HTR-8/SVneo (cell line): Measurements from ENCODE around the gene ARRDC2.
"Not testable (repeated sequence)": the region's sequence is repeated elsewhere in the genome, so short reads cannot be mapped to it uniquely, and the experiment has no call there.

Experiments
- DNase-seq: peaks from one replicate; pipeline ENCODE4 v3.0.0; 2011; ENCODE audit warnings: low spot score, mixed read lengths; ENCODE audit not compliant: insufficient read length
- FAIRE-seq: peaks from 2 replicates; lab custom pipeline; 2011; peaks lifted over from hg19 to GRCh38; lab: Jason Lieb, UNC

ARRDC2 gene

DNA sequence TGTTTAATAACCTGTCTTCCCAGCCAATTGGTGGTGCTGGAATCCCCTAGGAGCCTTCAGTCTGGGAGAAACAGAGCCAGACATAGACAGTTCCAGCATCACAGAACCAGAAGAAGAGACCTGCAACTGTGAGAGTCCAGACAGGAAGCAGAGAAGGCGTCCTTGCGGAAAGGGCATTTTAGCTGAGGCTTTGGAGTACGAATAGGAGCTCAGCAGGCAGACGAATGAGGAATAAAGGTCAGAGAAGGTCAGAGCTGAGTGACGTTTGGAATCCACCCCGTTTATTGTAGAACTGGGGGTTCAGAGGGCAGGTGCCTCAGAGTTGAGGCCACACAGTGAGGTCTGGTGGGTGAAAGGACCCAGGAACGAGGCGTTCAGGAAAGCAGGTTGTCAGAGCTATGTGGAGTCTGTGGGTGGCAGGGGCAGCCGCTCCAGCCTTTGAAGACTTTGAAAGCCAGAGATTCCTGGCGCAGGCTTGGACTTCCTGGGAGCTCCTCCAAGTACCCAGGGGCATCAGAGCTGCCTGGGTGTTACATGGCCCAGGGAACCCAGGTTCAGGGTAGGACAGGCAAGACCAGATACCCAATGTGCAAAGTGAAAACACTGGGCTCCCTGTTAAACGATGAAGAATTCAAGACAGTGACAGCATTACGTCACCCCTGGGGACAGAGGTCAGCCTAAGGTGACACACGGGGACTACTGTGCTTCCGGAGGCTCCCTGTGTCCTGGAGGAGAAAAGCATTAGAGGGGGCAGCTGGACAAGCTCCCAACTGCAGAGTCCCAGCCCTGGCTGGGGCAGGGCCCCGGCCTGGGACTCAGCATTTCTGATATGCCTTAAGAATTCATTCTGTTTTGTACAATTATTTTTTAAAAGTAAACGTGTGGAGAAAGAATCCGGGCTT lies 5.5 kb downstream of the ARRDC2 start:
- no peak for FAIRE-seq
- DNase-seq = no peak

DNA sequence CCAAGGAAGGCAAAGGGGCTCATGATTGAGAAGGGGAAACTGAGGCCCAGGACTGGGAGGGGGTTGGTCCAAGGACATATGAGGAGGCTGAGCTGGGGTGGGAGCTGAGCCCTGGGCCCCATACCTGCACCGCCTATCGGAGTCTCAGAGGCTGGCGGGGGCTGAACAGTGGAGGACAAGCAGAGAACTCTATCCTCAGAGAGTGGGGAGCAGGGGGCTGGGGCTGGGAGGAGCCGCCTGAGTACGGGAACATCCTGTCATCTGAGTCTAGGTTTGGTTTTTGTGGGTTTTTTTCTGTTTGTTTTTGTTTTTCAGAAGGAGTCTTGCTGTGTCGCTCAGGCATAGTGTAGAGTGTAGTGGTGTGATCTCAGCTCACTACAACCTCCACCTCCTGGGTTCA lies 6.2 kb downstream of the ARRDC2 start:
- DNase-seq (no peak), FAIRE-seq (no peak)

DNA sequence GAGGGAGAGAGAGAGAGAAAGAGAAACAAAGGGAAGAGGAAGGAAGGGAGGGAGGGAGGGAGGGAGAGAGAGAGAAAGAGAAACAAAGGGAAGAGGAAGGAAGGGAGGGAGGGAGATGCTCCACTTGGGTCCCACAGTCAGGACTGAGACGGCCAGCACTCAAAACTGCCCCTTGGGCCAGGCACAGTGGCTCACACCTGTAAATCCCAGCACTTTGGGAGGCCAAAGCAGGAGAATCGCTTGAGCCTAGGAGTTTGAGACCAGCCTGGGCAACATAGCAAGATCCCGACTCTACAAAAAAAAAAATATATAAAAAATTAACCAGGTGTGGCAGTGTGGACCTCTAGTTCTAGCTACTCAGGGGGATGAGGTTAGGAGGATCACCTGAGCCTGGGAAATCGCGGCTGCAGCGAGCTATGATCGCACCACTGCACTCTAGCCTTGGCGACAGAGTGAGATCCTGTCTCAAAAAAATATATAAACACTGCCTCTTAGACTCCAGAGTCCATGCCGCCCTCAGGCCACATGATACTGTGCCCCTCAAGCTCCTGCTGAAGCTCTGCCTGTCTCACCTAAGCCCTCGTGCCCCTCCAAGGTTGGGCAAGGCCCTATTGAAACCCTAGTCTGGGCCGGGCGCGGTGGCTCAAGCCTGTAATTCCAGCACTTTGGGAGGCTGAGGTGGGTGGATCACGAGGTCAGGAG lies 8.4 kb downstream of the ARRDC2 start:
- no peak for FAIRE-seq

GRCh38 chr19:18017275-18018083 lies 9.5 kb downstream of the ARRDC2 start:
- DNase-seq = no peak
- no peak for FAIRE-seq

More for the DNA sequence above, 8.4 kb downstream of the ARRDC2 start:
- no peak for DNase-seq

DNA sequence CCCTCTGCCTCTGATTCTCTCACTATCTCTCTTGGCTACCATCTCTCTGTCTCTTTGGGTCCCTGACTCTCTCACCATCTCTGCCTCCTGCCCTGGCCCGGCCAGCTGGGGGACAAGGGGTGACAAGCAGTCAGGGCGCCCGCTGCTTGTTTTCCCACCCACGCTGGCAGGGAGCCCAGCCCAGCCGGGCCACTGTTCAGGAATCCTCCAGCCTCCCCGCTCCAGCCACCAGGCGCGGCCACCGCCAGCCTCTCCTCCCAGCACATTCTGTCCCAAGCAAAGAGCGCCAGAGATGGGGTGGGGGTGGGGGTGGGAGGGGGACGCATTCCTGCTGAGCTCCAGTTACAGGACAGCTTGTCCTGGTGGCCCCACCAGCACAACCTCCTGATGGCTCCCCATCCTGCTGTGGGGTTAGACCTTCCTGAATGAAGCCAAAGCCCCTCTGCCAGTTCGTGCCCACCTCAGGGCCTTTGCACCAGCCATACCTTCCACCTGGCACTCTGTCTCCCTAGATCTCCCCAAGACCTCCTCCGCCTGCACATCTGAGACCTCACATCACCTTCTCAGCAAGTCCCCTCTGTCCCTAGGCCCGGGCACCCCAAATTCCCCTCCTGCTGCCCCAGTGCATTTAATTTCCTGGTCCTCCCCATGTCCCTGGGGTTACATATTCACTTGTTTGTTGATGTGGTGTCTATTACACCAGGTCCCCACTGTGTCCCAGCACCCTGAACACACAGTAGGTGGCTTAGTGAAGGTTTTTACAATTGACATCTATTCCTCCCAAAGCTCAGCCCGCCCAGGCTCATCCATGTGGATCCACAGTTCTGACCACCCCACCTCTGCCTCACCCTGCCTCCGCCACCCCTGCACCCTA lies 12.5 kb downstream of the ARRDC2 start:
- DNase-seq = no peak
- no peak for FAIRE-seq

- FAIRE-seq (peak; percentile 78), DNase-seq (peak; percentile 79)
Measured at GRCh38 chr19:18021121-18021755, 13.3 kb downstream of the ARRDC2 start.

GRCh38 chr19:18023622-18024251 lies 15.8 kb downstream of the ARRDC2 start:
- no peak for DNase-seq
- FAIRE-seq = no peak

DNA sequence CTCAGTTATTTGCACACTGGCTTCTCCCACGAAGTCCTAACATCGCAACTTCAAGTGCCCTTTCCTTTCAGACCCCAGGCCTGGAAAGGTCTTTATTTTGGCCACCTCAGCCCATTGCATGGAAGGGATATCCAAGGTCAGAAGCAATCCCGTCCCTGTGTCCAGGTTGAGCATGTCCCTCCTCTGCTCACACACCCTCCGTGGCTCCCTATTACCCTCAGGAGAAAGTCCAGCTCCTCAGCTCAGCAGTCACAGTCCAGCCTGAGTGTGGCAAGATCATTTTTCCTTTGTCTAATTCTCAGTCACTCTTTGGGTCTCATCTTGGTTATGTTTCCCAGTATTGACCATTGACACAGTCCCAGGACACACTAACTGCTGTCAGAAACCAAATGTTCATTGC lies 19.2 kb downstream of the ARRDC2 start:
- FAIRE-seq = no peak

DNA sequence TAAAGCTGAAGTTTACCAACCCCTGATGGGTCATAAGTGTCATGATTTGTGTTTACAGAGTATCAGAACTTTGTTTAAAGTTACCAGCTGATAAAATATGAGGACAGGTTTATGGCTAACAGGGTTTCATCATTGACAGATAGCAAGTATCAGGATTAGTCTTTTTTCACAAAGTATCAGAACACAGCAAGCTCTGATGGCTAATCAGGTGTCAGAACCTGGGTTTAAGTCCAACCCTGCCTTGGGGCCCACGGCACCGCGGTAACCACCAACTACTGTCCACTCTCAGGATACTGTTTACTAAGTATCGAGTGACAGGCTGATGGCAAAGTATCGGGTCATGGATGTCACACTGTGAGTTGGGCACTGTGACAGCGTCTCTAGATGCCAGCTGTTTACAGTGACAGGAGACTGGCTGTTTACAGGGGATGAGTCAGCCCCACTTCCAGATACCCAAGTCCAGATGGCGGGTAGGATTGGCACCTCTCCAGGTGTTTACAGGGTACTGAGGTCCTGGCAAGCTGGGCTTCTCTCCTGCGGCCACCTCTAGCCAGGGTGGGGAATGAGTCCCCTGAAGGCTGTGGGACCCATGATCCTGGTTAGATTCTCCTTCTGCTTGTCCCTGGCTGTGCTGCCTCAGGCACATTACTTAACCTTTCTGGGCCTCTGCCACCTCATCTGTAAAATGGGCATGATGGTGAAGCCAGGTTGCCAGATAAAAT lies 21.8 kb downstream of the ARRDC2 start:
- DNase-seq = no peak
- no peak for FAIRE-seq

More for the DNA sequence above, 19.2 kb downstream of the ARRDC2 start:
- DNase-seq = no peak

DNA sequence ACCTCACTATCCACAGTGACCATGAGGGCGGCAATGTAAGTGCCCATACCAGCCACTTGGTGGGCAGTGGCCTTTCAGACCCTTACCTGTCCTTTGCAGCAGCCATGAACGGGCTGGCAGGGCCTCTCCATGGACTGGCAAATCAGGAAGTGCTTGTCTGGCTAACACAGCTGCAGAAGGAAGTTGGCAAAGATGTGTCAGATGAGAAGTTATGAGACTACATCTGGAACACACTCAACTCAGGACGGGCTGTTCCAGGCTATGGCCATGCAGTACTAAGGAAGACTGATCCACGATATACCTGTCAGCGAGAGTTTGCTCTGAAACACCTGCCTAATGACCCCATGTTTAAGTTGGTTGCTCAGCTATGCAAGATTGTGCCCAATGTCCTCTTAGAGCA lies 23.4 kb downstream of the ARRDC2 start:
- FAIRE-seq = not testable (repeated sequence)

GRCh38 chr19:18032102-18032501 lies 24.1 kb downstream of the ARRDC2 start:
- FAIRE-seq, DNase-seq: not testable (repeated sequence)

More for the DNA sequence above, 23.4 kb downstream of the ARRDC2 start:
- not testable (repeated sequence) for DNase-seq

GRCh38 chr19:18041054-18041453 lies 33.1 kb downstream of the ARRDC2 start:
- DNase-seq (no peak), FAIRE-seq (no peak)

DNA sequence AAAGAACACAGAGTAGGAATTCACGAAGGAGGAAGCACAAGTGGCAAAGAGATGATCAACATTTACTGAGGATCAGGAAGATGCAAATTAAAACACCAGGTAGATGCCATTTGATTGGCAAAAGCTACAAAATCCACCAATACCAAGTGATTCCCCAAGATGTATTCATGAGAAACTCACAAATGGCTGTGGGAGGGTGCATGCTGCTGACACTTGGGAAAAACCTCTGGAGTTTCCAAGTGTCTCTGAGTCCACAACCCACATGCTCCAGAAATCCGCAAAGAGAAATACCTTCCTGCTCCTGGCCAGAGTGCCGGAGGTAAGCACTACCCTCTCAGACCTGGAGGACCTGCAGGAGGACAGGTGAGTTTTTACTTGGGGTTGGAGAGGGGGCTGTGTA lies 35.7 kb downstream of the ARRDC2 start:
- DNase-seq (no peak), FAIRE-seq (no peak)

- FAIRE-seq = no peak
- peak; percentile 67 for DNase-seq
Measured at GRCh38 chr19:18044825-18045304, 36.9 kb downstream of the ARRDC2 start.

GRCh38 chr19:18045307-18046050 lies 37.5 kb downstream of the ARRDC2 start:
- no peak for FAIRE-seq

GRCh38 chr19:18046059-18046718 lies 38.2 kb downstream of the ARRDC2 start:
- FAIRE-seq = peak; percentile 78
- peak; percentile 85 for DNase-seq

More at GRCh38 chr19:18045307-18046050, 37.5 kb downstream of the ARRDC2 start:
- DNase-seq = no peak

DNA sequence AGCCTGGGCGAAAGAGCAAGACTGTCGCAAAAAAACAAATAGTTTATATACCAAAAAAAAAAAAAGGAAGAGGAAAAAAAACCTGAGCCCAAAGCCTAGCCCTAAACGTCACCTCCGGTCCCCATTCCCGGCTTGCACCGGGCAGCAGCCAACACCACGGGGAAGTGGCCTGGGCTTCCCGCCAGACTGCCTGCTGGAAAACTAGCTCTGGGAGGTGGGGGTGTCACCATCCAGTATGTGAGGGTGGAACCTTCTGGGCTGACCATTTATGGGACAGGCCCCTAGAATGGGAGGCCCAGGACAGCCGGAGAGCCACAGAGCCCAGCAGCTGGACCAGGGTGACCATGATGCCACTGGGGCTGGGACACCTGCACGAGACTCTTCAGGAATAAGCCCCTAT lies 41.4 kb downstream of the ARRDC2 start:
- FAIRE-seq (no peak), DNase-seq (no peak)
